ENCODE measurements around the gene RILPL2. TPM values are rescaled to one million over a fixed set of nuclear protein-coding genes. Genes with fewer than 3 reads are reported as not detected.
"Not testable (repeated sequence)": the region's sequence is repeated elsewhere in the genome, so short reads cannot be mapped to it uniquely, and the experiment has no call there.

Gene RILPL2
- total RNA-seq, 2 donors from 2014 or later = 0.96 to 2.1 TPM

DNA sequence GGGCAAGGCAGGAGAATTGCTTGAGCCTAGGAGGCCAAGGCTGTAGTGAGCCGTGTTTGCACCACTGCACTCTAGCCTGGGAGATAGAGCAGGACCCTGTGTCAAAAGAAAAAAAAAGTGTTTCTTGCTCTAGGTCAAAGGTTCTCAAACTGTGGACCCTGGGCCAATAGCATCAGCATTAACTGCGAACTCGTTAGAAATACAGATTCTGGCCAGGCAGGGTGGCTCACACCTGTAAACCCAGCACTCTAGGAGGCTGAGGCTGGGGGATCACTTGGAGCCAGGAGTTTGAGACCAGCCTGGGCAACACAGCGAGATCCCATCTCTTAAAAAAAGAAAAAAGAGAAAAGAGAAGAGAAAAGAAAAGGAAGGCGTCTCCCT lies 858 bp downstream of the RILPL2 start:
- intact Hi-C loops (cut with DNase I) = no loop called here
- Histone ChIP-seq H3K4me3 (peak overlapping the region; percentile 59), H3K4me1 (no peaks in the 10 kb centered on the region), H3K27ac (peak overlapping the region; percentile 53), H3K27me3 (no peaks in the 10 kb centered on the region), H3K36me3 (no peaks in the 10 kb centered on the region), H3K9ac (ENCODE audit: low read depth in 2 of 2, low read length in 2 of 2) (peak overlapping the region; percentile 64 to 87), H3K9me3 (no peaks in the 10 kb centered on the region)
- TF ChIP-seq, protein P1, sequence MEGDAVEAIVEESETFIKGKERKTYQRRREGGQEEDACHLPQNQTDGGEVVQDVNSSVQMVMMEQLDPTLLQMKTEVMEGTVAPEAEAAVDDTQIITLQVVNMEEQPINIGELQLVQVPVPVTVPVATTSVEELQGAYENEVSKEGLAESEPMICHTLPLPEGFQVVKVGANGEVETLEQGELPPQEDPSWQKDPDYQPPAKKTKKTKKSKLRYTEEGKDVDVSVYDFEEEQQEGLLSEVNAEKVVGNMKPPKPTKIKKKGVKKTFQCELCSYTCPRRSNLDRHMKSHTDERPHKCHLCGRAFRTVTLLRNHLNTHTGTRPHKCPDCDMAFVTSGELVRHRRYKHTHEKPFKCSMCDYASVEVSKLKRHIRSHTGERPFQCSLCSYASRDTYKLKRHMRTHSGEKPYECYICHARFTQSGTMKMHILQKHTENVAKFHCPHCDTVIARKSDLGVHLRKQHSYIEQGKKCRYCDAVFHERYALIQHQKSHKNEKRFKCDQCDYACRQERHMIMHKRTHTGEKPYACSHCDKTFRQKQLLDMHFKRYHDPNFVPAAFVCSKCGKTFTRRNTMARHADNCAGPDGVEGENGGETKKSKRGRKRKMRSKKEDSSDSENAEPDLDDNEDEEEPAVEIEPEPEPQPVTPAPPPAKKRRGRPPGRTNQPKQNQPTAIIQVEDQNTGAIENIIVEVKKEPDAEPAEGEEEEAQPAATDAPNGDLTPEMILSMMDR (IDR thresholded peaks at IDR 0.05) = no peak
- no peak for DNase-seq

DNA sequence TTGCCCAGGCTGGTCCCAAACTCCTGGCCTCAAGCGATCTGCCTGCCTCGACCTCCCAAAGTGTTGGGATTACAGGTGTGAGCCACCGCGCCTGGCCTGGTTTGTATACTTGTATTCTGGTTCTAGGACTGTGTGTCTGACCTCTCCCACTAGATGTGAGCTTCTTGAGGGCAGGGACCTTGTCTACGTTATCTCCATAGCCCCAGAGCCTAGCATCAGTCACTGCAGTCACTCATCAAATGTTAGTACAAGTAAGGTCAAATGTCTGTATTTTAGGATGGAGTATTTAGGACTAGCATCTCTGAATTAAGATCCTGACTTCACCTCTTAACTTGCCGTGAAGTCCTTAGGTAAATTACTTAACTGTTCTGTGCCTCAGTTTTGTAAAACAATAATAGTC lies 2.9 kb downstream of the RILPL2 start:
- no peak for DNase-seq
- Histone ChIP-seq H3K27ac (no peak overlapping the region), H3K36me3 (no peaks in the 10 kb centered on the region), H3K9ac (ENCODE audit: low read depth in 2 of 2, low read length in 2 of 2) (peak overlapping the region in 1 of 2 donors; percentile 26), H3K4me3 (no peak overlapping the region), H3K27me3 (no peaks in the 10 kb centered on the region), H3K4me1 (no peaks in the 10 kb centered on the region), H3K9me3 (no peaks in the 10 kb centered on the region)
- TF ChIP-seq, protein P1 (IDR thresholded peaks at IDR 0.05) = no peak
- intact Hi-C loops (cut with DNase I) = no loop called here

DNA sequence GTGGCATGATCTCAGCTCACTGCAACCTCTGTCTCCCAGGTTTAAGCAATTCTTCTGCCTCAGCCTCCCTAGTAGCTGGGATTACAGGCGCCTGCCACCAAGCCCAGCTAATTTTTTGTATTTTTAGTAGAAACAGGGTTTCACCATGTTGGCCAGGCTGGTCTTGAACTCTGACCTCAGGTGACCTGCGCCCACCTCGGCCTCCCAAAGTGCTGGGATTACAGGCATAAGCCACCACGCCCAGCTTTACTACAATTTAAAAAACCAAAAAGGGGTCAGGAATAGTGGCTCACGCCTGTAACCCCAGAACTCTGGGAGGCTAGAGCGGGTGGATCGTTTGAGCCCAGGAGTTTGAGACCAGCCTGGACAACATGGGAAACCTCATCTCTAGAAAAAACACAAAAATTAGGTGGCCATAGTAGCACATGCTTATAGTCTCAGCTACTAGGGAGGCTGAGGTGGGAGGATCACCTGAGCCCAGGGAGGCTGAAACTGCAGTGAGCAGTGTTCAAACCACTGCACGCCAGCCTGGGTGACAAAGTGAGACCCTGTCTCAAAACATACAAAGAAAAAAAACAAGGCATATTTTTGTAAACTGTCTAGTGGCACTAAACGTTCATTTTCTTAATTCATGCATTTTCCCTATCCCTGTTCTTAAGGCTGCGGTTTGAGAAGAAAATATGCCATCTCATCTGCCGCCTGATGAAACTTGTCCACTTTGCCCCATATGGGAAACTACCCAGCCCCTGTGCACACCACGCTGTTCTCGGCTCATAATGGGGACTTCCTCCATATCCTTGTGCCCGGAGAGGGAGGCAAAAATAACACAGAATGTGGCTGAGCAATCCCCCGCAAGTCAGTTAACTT lies 4.3 kb downstream of the RILPL2 start:
- H3K9me3 ChIP-seq; H3K4me1 ChIP-seq; H3K4me3 ChIP-seq; H3K27me3 ChIP-seq; H3K9ac ChIP-seq (ENCODE audit: low read depth in 2 of 2, low read length in 2 of 2); H3K36me3 ChIP-seq; H3K27ac ChIP-seq; DNase-seq; intact Hi-C loops (cut with DNase I): not testable (repeated sequence)

DNA sequence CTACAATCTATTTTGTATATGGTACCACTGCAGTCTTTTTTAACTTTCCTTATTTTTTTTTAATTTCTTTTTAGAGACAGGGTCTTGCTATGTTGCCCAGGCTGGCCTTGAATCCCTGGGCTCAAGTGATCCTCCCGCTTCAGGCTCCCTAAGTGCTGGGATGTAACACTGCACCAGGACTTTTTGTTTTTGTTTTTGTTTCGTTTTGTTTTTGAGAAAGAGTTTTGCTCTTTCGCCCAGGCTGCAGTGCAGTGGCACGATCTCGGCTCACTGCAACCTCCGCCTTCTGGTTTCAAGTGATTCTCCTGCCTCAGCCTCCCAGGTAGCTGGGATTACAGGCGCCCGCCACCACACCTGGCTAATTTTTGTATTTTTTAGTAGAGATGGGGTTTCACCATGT lies 7.4 kb downstream of the RILPL2 start:
- DNase-seq; H3K4me1 ChIP-seq; H3K9me3 ChIP-seq; H3K36me3 ChIP-seq; H3K27me3 ChIP-seq; H3K9ac ChIP-seq (ENCODE audit: low read depth in 2 of 2, low read length in 2 of 2); H3K4me3 ChIP-seq; H3K27ac ChIP-seq; intact Hi-C loops (cut with DNase I): not testable (repeated sequence)

DNA sequence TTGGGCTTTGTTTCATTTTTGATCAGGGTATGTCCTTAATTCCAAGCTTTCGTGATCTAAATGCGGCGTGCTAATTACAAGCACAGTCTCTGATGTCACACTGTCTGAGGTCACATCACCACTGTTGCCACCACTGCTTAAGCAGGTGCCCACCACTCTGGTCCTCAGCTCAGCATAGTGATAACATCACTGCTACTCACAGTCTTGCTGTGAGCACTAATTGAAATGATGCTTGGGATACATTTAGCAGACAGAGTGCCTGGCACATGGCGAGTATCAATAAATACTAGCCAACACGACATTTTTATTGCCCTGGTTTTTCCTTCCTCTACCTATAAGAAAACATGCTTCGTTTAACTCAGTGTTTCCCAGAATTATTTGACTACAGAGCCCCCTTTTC lies 7.9 kb downstream of the RILPL2 start:
- no peak for DNase-seq
- Histone ChIP-seq H3K9ac (ENCODE audit: low read depth in 2 of 2, low read length in 2 of 2) (no peak overlapping the region), H3K27ac (no peak overlapping the region), H3K9me3 (no peaks in the 10 kb centered on the region), H3K36me3 (no peaks in the 10 kb centered on the region), H3K27me3 (no peaks in the 10 kb centered on the region), H3K4me3 (no peak overlapping the region), H3K4me1 (no peaks in the 10 kb centered on the region)
- TF ChIP-seq, protein P1 (IDR thresholded peaks at IDR 0.05) = no peak
- intact Hi-C loops (cut with DNase I) = no loop called here

DNA sequence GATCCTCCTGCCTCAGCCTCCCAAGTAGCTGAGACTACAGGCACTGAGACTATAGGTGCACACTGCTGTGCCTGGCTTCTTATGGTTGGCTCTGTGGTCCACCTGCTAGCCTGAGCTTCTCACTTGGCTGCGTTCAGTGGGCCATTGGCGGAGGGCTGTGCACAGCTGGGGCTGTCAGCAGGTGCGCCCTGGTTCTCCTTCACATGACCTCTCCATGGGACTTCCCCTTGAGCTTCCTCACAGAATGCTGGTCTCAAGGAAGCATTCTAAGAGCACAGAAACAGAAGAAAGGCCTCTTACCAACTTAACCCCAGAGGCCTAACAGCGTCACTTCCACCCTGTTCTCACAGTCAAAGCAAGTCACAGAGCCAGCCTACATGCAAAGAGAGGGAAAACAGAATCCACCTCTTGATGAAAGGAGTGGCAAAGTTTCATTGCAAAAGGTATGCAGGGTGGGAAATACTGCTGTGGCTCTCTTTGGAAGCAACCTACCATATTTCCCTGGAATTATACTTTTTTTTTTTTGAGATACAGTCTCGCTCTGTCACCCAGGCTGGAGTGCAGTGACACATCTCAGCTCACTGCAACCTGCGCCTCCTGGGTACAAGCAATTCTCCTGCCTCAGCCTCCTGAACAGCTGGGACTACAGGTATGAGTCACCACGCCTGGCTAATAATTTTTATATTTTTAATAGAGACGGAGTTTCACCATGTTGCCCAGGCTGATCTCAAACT lies 9.3 kb downstream of the RILPL2 start:
- intact Hi-C loops (cut with DNase I) = no loop called here
- TF ChIP-seq, protein P1 (IDR thresholded peaks at IDR 0.05) = no peak
- H3K27ac ChIP-seq = no peak overlapping the region
- H3K36me3 ChIP-seq = no peaks in the 10 kb centered on the region
- no peaks in the 10 kb centered on the region for H3K4me1 ChIP-seq
- no peak overlapping the region for H3K4me3 ChIP-seq
- no peaks in the 10 kb centered on the region for H3K27me3 ChIP-seq
- no peak for DNase-seq
- H3K9ac ChIP-seq (ENCODE audit: low read depth in 2 of 2, low read length in 2 of 2) = no peak overlapping the region
- H3K9me3 ChIP-seq = no peaks in the 10 kb centered on the region

Data from colonic mucosa (tissue), 4 donors.